ENCODE data around the gene PPP2R2C. TPM values are rescaled to one million over a fixed set of nuclear protein-coding genes. Genes with fewer than 3 reads are reported as not detected.

PPP2R2C gene
- total and polyA plus RNA-seq, 3 experiments from 2014 or later, result not detected

DNA sequence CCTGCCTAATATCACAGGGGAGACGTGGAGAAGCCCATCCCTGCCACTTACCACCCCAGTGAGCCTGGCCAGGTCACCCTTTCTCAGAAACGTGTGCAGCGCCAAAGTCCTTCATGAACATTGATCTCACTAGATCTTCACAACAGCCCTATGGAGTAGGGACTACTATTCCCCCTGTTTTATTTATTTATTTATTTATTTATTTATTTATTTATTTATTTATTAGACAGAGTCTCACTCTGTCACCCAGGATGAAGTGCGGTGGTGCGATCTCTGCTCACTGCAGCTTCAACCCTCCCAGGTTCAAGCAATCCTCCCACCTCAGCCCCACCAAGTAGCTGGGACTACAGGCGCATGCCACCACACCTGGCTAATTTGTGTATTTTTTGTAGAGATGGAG is 61.8 kb downstream of the PPP2R2C start:
- Mint-ChIP-seq H3K36me3 (no peaks in the 10 kb centered on the region), H3K4me1 (no peaks in the 10 kb centered on the region), H3K27me3 (peaks cover 14 to 24% of the 10 kb centered on the region in 2 donors), H3K4me3 (no peak overlapping the region), H3K9me3 (peaks cover 0 to 2% (median 0%) of the 10 kb centered on the region in 5 donors), H3K27ac (no peak overlapping the region)
- Histone ChIP-seq H3K36me3 (ENCODE audit: insufficient read depth, low read length) (no peaks in the 10 kb centered on the region), H3K9me3 (ENCODE audit: low read length) (no peaks in the 10 kb centered on the region), H3K27me3 (ENCODE audit: insufficient read depth, low read length, poor library complexity, severe bottlenecking) (no peaks in the 10 kb centered on the region), H3K4me1 (ENCODE audit: insufficient read depth, low read length) (no peaks in the 10 kb centered on the region), H3K27ac (ENCODE audit: low read depth, low read length) (no peak overlapping the region), H3K4me3 (ENCODE audit: low read length) (no peak overlapping the region)
- ChIA-PET POLR2A (no interaction called here), CTCF (no interaction called here)
- DNase-seq, result no peak

DNA sequence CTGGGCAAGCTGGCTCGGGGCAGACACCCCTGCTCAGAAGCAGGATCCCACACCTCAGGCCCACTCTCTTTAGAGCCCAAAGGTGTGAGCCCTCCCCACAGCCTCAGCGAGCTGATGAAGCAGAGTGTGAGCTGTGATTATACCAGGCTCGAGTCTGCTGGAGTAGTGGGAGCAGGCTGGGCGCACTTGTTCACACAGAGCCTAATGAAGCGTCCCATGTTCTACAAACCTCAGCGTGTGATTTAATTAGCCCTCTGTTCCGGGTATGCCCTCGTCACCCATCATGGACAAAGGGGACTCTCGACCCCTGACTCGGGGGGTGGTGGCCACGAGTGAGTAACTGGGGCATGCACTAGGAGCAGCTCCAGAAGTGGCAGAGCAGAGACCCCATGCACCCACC is 62.3 kb downstream of the PPP2R2C start:
- Histone ChIP-seq H3K27ac (ENCODE audit: low read depth, low read length) (no peak overlapping the region), H3K36me3 (ENCODE audit: insufficient read depth, low read length) (no peaks in the 10 kb centered on the region), H3K4me3 (ENCODE audit: low read length) (no peak overlapping the region), H3K4me1 (ENCODE audit: insufficient read depth, low read length) (no peaks in the 10 kb centered on the region), H3K9me3 (ENCODE audit: low read length) (no peaks in the 10 kb centered on the region), H3K27me3 (ENCODE audit: insufficient read depth, low read length, poor library complexity, severe bottlenecking) (no peaks in the 10 kb centered on the region)
- no peak overlapping the region for H3K4me3 Mint-ChIP-seq
- no peaks in the 10 kb centered on the region for H3K4me1 Mint-ChIP-seq
- H3K36me3 Mint-ChIP-seq, result no peaks in the 10 kb centered on the region
- ChIA-PET POLR2A (no interaction called here), CTCF (no interaction called here)
- peak in 1 of 5 donors; percentile 9 for DNase-seq
- H3K27ac Mint-ChIP-seq, result no peak overlapping the region
- peaks cover 20 to 25% of the 10 kb centered on the region in 2 donors for H3K27me3 Mint-ChIP-seq
- peaks cover 0 to 2% (median 0%) of the 10 kb centered on the region in 5 donors for H3K9me3 Mint-ChIP-seq

DNA sequence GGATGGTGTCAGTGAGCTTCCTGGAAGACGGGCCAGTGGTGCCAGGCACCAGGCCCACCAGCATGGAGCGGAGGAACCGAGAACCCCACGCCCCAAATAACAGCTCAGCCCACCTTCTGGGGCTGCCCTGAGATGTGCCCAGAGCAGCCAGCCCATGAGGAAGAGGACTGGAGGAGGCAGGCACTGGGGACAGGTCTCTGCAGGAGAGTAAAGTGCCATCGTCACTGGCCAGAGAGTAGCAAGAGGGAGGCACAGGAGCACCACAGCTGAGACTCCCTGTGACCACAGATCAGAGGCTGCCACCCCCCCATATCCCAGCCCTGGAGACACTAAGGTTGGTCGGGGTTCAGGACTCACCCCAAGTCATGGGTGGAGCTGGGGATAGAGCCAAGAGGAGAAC is 63.0 kb downstream of the PPP2R2C start:
- Mint-ChIP-seq H3K36me3 (no peaks in the 10 kb centered on the region), H3K9me3 (peaks cover 0 to 2% (median 0%) of the 10 kb centered on the region in 5 donors), H3K4me1 (no peaks in the 10 kb centered on the region), H3K27ac (no peak overlapping the region), H3K4me3 (no peak overlapping the region), H3K27me3 (peaks cover 19 to 32% of the 10 kb centered on the region in 2 donors)
- no peaks in the 10 kb centered on the region for H3K9me3 ChIP-seq (ENCODE audit: low read length)
- no peaks in the 10 kb centered on the region for H3K4me1 ChIP-seq (ENCODE audit: insufficient read depth, low read length)
- no peaks in the 10 kb centered on the region for H3K27me3 ChIP-seq (ENCODE audit: insufficient read depth, low read length, poor library complexity, severe bottlenecking)
- no peaks in the 10 kb centered on the region for H3K36me3 ChIP-seq (ENCODE audit: insufficient read depth, low read length)
- no peak overlapping the region for H3K27ac ChIP-seq (ENCODE audit: low read depth, low read length)
- no peak overlapping the region for H3K4me3 ChIP-seq (ENCODE audit: low read length)
- CTCF ChIA-PET, result no interaction called here
- peak in 1 of 5 donors; percentile 32 for DNase-seq
- POLR2A ChIA-PET, result no interaction called here

- Histone ChIP-seq H3K27me3 (ENCODE audit: insufficient read depth, low read length, poor library complexity, severe bottlenecking) (peaks cover 4% of the 10 kb centered on the region), H3K4me3 (ENCODE audit: low read length) (no peak overlapping the region), H3K36me3 (ENCODE audit: insufficient read depth, low read length) (no peaks in the 10 kb centered on the region), H3K27ac (ENCODE audit: low read depth, low read length) (no peak overlapping the region), H3K4me1 (ENCODE audit: insufficient read depth, low read length) (no peaks in the 10 kb centered on the region), H3K9me3 (ENCODE audit: low read length) (no peaks in the 10 kb centered on the region)
- CTCF ChIA-PET, result no interaction called here
- POLR2A ChIA-PET, result no interaction called here
- H3K27me3 Mint-ChIP-seq, result peaks cover 21 to 35% of the 10 kb centered on the region in 2 donors
- no peaks in the 10 kb centered on the region for H3K9me3 Mint-ChIP-seq
- peak in 1 of 5 donors; percentile 10 for DNase-seq
- no peak overlapping the region for H3K4me3 Mint-ChIP-seq
- no peaks in the 10 kb centered on the region for H3K4me1 Mint-ChIP-seq
- peak overlapping the region in 1 of 8 donors; percentile 92 for H3K27ac Mint-ChIP-seq
- H3K36me3 Mint-ChIP-seq, result no peaks in the 10 kb centered on the region
Measured at GRCh38 chr4:6408263-6408662, 64.2 kb downstream of the PPP2R2C start.

GRCh38 chr4:6405397-6405706 is 67.1 kb downstream of the PPP2R2C start:
- Mint-ChIP-seq H3K4me1 (no peaks in the 10 kb centered on the region), H3K9me3 (no peaks in the 10 kb centered on the region), H3K27me3 (peaks cover 31 to 57% of the 10 kb centered on the region in 2 donors), H3K27ac (no peak overlapping the region), H3K36me3 (no peaks in the 10 kb centered on the region), H3K4me3 (no peak overlapping the region)
- DNase-seq, result peak in 1 of 5 donors; percentile 15
- H3K4me3 ChIP-seq (ENCODE audit: low read length), result no peak overlapping the region
- no peak overlapping the region for H3K27ac ChIP-seq (ENCODE audit: low read depth, low read length)
- CTCF ChIA-PET, result no interaction called here
- H3K27me3 ChIP-seq (ENCODE audit: insufficient read depth, low read length, poor library complexity, severe bottlenecking), result peaks cover 9% of the 10 kb centered on the region
- H3K9me3 ChIP-seq (ENCODE audit: low read length), result no peaks in the 10 kb centered on the region
- no peaks in the 10 kb centered on the region for H3K4me1 ChIP-seq (ENCODE audit: insufficient read depth, low read length)
- no peaks in the 10 kb centered on the region for H3K36me3 ChIP-seq (ENCODE audit: insufficient read depth, low read length)
- POLR2A ChIA-PET, result no interaction called here

- ChIA-PET POLR2A (no interaction called here), CTCF (no interaction called here)
- peaks cover 31 to 58% of the 10 kb centered on the region in 2 donors for H3K27me3 Mint-ChIP-seq
- H3K4me1 Mint-ChIP-seq, result no peaks in the 10 kb centered on the region
- Histone ChIP-seq H3K27ac (ENCODE audit: low read depth, low read length) (no peak overlapping the region), H3K4me1 (ENCODE audit: insufficient read depth, low read length) (no peaks in the 10 kb centered on the region), H3K4me3 (ENCODE audit: low read length) (no peak overlapping the region), H3K36me3 (ENCODE audit: insufficient read depth, low read length) (no peaks in the 10 kb centered on the region), H3K9me3 (ENCODE audit: low read length) (no peaks in the 10 kb centered on the region), H3K27me3 (ENCODE audit: insufficient read depth, low read length, poor library complexity, severe bottlenecking) (peaks cover 9% of the 10 kb centered on the region)
- DNase-seq, result peak in 1 of 5 donors; percentile 8
- H3K27ac Mint-ChIP-seq, result no peak overlapping the region
- no peak overlapping the region for H3K4me3 Mint-ChIP-seq
- H3K9me3 Mint-ChIP-seq, result no peaks in the 10 kb centered on the region
- H3K36me3 Mint-ChIP-seq, result no peaks in the 10 kb centered on the region
Measured at GRCh38 chr4:6404611-6405396, 67.6 kb downstream of the PPP2R2C start.

- Mint-ChIP-seq H3K4me1 (no peaks in the 10 kb centered on the region), H3K27me3 (peaks cover 31 to 63% of the 10 kb centered on the region in 2 donors), H3K9me3 (no peaks in the 10 kb centered on the region), H3K4me3 (no peak overlapping the region), H3K36me3 (no peaks in the 10 kb centered on the region), H3K27ac (no peak overlapping the region)
- Histone ChIP-seq H3K27ac (ENCODE audit: low read depth, low read length) (no peak overlapping the region), H3K36me3 (ENCODE audit: insufficient read depth, low read length) (no peaks in the 10 kb centered on the region), H3K9me3 (ENCODE audit: low read length) (no peaks in the 10 kb centered on the region), H3K4me3 (ENCODE audit: low read length) (no peak overlapping the region), H3K4me1 (ENCODE audit: insufficient read depth, low read length) (no peaks in the 10 kb centered on the region), H3K27me3 (ENCODE audit: insufficient read depth, low read length, poor library complexity, severe bottlenecking) (peaks cover 9% of the 10 kb centered on the region)
- DNase-seq, result no peak
- ChIA-PET POLR2A (no interaction called here), CTCF (no interaction called here)
Measured at GRCh38 chr4:6403400-6403685, 69.1 kb downstream of the PPP2R2C start.

GRCh38 chr4:6402566-6403399 is 69.6 kb downstream of the PPP2R2C start:
- no peaks in the 10 kb centered on the region for H3K9me3 ChIP-seq (ENCODE audit: low read length)
- ChIA-PET CTCF (no interaction called here), POLR2A (no interaction called here)
- no peaks in the 10 kb centered on the region for H3K36me3 ChIP-seq (ENCODE audit: insufficient read depth, low read length)
- Mint-ChIP-seq H3K27ac (no peak overlapping the region), H3K36me3 (no peaks in the 10 kb centered on the region), H3K27me3 (peaks cover 35 to 68% of the 10 kb centered on the region in 2 donors), H3K4me1 (no peaks in the 10 kb centered on the region), H3K4me3 (no peak overlapping the region), H3K9me3 (no peaks in the 10 kb centered on the region)
- H3K4me3 ChIP-seq (ENCODE audit: low read length), result no peak overlapping the region
- H3K4me1 ChIP-seq (ENCODE audit: insufficient read depth, low read length), result no peaks in the 10 kb centered on the region
- peaks cover 9% of the 10 kb centered on the region for H3K27me3 ChIP-seq (ENCODE audit: insufficient read depth, low read length, poor library complexity, severe bottlenecking)
- DNase-seq, result peak in 1 of 5 donors; percentile 33
- no peak overlapping the region for H3K27ac ChIP-seq (ENCODE audit: low read depth, low read length)
